ENCODE measurements around the gene ELANE.
"Not testable (repeated sequence)": the region's sequence is repeated elsewhere in the genome, so short reads cannot be mapped to it uniquely, and the experiment has no call there.

The ELANE gene

DNA sequence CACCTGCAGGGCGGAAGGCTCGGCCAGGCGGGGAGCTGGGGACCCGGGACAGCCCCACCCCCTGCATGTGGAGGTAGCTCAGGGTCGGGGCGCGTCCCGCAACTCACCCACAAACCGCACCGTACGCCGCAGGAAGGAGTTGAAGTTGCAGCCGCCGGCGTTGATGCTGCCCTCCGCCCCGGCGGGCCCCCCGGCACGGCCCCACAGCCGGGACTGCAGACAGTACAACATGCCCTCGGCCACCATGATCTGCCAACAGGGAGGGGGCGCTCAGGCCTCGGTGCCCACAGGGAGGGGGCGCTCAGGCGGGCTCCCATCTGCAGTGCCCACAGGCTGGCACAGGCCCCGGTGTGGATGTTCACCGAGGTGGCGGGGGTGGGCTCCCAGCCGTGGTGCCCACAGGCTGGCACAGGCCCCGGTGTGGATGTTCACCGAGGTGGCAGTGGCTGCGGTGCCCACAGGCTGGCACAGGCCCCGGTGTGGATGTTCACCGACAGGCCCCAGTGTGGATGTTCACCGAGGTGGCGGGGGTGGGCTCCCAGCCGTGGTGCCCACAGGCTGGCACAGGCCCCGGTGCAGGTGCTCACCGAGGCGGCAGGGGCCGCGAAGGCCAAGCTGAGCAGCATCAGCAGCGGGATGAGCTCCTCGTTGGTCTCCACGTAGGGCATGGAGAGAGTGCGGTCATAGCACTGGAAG lies 36.9 kb upstream of the ELANE start:
- no peak overlapping the region for H3K4me3 ChIP-seq (ENCODE audit: low read depth, low read length)
- DNase-seq (ENCODE audit: low read depth) = no peak
- TF ChIP-seq, protein P1, sequence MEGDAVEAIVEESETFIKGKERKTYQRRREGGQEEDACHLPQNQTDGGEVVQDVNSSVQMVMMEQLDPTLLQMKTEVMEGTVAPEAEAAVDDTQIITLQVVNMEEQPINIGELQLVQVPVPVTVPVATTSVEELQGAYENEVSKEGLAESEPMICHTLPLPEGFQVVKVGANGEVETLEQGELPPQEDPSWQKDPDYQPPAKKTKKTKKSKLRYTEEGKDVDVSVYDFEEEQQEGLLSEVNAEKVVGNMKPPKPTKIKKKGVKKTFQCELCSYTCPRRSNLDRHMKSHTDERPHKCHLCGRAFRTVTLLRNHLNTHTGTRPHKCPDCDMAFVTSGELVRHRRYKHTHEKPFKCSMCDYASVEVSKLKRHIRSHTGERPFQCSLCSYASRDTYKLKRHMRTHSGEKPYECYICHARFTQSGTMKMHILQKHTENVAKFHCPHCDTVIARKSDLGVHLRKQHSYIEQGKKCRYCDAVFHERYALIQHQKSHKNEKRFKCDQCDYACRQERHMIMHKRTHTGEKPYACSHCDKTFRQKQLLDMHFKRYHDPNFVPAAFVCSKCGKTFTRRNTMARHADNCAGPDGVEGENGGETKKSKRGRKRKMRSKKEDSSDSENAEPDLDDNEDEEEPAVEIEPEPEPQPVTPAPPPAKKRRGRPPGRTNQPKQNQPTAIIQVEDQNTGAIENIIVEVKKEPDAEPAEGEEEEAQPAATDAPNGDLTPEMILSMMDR (IDR thresholded peaks at IDR 0.05; ENCODE audit: insufficient read depth, low read depth, low read length, missing control alignments) = no peak

DNA sequence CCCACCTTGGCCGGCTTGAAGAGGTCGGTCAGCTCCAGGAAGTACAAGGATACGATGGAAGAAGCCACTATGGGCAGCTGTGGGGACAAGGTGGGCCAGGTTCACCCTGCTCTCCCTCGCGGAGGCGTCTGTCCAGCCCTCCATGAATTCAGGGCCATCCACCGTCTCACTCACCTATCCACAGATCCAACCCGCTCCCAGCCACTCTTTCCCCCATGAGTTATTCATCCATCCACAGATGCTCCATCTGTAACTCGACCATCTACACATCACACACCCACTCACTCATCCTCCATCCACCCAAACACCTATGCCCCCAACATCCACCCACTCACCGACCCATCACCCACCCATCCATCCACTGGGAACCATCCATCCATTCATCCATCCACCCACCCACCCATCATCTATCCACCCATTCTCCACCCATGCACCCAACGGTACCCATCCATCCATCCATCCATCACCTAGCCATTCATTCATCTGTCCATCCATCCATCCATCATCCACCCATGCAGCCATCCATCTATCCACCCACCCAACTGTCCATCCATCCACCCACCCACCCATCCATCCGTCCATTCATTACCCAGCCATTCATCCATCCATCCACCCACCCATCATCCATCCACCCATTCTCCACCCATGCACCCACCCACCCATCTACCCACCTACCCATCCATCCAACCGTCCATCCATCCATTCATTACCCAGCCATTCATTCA lies 36.2 kb upstream of the ELANE start:
- H3K4me3 ChIP-seq (ENCODE audit: low read depth, low read length) = no peak overlapping the region
- TF ChIP-seq, protein P1 (IDR thresholded peaks at IDR 0.05; ENCODE audit: insufficient read depth, low read depth, low read length, missing control alignments) = no peak
- no peak for DNase-seq (ENCODE audit: low read depth)

DNA sequence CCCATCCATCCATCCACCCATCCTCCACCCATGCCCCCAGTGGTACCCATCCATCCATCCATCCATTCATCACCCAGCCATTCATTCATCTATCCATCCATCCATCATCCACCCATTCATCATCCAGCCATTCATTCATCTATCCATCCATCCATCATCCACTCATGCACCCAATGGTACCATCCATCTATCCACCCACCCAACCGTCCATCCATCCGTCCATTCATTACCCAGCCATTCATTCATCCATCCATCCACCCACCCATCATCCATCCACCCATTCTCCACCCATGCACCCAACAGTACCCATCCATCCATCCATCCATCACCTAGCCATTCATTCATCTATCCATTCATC lies 35.6 kb upstream of the ELANE start:
- no peak for DNase-seq (ENCODE audit: low read depth)
- TF ChIP-seq, protein P1 (IDR thresholded peaks at IDR 0.05; ENCODE audit: insufficient read depth, low read depth, low read length, missing control alignments) = no peak
- no peak overlapping the region for H3K4me3 ChIP-seq (ENCODE audit: low read depth, low read length)

DNA sequence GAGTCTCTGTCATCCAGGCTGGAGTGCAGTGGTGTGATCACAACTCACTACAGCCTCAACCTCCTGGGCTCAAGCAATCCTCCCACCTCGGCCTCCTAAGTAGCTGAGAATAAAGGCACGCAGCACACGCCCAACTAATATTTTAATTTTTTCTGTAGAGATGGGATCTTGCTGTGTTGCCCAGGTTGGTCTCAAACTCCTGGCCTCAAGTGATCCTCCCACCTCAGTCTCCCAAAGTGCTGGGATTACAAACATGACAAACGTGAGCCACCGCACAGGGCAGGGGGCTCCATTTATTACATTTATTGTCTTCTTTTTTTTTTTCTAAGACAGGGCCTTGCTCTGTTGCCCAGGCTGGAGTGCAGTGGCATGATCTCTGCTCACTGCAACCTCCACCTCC lies 31.9 kb upstream of the ELANE start:
- H3K4me3 ChIP-seq (ENCODE audit: low read depth, low read length); DNase-seq (ENCODE audit: low read depth): not testable (repeated sequence)

DNA sequence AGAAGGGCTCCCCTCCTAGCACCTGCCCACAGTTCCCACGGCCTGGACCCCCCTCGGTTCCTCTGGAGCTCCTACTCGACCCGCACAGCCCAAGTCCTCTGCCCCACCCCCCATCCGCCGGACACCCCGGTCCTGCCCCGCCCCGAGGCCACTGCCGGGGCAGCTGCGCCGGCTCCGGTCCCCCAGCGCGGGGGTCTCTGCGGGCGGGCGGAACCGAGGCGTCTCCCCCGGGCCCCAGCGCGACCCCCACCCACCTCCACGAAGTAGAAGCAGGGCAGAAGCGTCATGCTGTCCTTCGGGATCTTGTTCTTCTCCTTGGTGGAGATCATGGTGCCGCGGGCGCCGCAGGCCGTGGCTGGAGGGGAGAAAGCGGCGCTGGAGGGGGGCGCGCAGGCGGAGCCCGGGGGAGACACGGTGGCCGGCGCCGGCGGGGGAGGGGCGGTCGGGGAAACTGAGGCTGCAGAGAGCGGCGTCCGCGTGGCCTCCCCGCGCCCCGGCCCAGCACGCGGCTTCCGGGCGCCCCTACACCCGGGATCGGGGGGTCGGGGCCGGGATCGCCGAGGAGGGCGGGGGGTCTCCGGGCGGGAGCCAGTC lies 30.8 kb upstream of the ELANE start:
- TF ChIP-seq, protein P1 (IDR thresholded peaks at IDR 0.05; ENCODE audit: insufficient read depth, low read depth, low read length, missing control alignments) = no peak
- DNase-seq (ENCODE audit: low read depth) = no peak
- H3K4me3 ChIP-seq (ENCODE audit: low read depth, low read length) = no peak overlapping the region

DNA sequence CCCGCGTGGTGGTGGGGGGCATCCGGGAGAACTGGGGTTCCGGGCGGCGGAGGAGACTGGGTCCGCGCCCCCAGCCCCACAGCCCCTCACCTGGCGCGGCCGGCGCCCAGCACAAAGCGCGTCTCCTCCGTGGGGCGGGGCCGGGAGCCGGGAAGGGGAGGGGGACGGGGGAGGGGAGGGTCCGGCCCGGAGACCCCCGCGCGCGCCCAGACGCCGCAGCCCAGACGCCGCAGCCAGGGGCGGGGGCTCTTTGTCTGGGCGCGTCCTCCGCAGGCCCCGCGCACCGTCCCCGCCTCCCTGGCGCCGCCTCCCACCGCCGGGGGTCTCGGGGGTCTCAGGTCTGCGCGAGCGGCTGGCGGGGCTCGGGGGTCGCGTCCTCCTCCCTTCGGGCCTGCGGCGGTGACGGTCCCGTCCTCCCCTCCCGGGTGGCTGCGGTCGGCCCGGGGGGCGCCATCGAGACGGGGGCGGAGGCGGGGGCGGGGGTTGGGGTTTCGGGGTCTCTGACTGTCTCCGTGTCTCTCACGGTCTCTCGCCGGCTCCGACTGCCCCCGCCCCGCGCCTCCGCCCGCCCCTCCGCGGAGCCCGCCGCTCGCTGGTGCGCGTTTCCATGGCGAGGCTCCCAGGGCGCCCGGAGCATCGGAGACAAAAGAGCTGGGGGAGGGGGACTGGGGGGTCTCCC lies 30.1 kb upstream of the ELANE start, which contains the start of gene PLPPR3:
TSS of gene PLPPR3 (minus strand) at position 131 of the 679 bp plus-strand sequence. CDS start 396 bp downstream, outside the sequence.
- no peak within 1 kb of the TSS for H3K4me3 ChIP-seq (ENCODE audit: low read depth, low read length)
- no peak for DNase-seq (ENCODE audit: low read depth)
- TF ChIP-seq, protein P1 (IDR thresholded peaks at IDR 0.05; ENCODE audit: insufficient read depth, low read depth, low read length, missing control alignments) = no peak

DNA sequence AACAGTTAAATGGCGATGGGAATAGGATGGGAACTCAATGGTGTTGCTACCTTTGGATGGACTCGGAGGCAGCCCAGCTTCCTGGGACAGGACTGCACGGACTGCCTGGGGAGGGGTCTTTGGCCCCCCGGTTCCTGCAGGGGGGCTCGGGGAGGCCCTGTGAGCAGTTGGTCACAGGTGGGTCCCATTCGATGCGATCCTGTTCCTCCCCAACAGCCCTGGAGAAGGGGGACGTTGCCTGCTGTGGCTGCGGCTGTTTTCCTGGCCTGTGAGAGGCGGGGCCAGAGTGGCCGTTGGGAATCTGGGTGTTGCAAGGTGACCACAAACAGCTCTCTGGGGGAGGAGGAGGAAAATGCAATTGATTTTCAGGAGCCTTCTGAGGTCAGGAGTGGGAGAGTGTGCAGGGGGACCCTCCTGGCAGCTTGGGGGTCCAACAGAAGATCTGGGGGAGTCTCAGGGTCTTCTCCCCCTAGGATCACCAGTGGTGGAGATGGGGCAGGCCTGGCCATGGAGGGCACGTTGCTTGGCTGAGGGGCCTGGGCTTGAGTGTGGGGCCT lies 28.5 kb upstream of the ELANE start:
- TF ChIP-seq, protein P1 (IDR thresholded peaks at IDR 0.05; ENCODE audit: insufficient read depth, low read depth, low read length, missing control alignments) = no peak
- no peak for DNase-seq (ENCODE audit: low read depth)
- no peak overlapping the region for H3K4me3 ChIP-seq (ENCODE audit: low read depth, low read length)

Measured in GM12865 (cell line).